ENCODE data around the gene YY1AP1. TPM values are rescaled to one million over a fixed set of nuclear protein-coding genes. Genes with fewer than 3 reads are reported as not detected.
A peak's percentile ranks its signal among the peaks of the same experiment; 100 is the strongest.
"Not testable (repeated sequence)": the region's sequence is repeated elsewhere in the genome, so short reads cannot be mapped to it uniquely, and the experiment has no call there.

The YY1AP1 gene
- polyA plus RNA-seq, 2 of the 4 experiments (the other 2 are of a cell fraction), result 34.2 to 91.5 TPM

DNA sequence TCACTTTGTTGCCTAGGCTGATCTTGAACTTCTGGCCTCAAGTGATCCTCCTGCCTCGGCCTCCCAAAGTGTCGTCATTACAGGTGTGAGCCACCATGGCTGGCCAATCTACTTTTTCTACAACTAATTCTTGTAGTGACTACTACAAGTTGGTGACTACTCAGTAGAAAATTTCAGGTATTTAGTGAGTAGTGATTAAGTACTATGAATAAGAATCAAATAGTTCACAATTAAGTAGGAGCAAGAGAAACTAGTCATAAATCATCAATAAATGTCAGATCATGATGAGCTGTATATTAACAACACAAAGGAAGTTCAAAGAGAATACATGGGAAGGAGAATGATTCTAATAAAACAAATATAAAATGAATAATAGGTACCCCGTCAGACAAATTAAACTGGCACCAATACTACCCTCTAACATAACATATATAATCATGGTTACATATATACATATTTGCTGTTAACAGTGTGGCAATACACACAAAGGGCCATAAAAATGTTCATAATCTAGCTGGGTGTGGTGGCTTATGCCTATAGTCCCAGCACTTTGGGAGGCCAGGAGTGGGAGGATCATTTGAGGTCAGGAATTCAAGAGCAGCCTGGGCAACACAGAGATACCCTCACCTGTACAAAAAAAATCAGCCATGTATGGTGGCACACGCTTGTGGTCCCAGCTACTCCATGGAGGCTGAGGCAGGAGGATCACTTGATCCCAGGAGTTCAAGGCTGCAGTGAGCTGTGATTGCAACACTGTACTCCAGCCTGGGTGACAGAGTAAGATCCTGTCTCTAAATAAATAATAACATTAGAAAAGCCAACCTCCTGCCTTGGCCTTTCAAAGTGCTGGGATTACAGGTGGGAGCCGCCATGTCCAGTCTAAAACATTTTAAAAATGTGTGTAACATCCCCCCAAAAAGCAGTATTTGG is 19.1 kb downstream of the YY1AP1 start:
- POLR2A ChIA-PET, result no interaction called here
- ATAC-seq, result no peak

DNA sequence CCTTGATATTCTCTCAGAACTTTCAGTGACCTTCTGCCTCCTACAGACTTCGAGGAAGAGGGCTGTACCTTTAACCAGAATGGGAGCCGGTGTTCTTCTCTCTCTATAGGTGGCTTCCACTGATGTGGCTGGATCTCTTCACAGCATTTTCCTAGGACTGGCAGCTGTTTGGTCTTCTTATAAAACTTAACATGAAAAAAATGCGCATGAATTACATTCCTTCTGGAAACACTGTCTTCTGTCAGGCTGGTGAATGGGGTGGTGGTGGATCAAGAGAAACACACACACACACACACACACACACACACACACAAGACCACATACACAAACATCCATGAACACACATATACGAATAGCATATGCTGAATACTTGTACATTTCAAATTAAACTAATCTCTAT is 27.3 kb downstream of the YY1AP1 start:
- H3K4me3 ChIP-seq; H3K4me2 ChIP-seq; H3K4me1 ChIP-seq; H3K27ac ChIP-seq; FAIRE-seq; ATAC-seq; H3K9me3 ChIP-seq; DNase-seq (ENCODE audit: low read depth in 1 of 2, low spot score in 1 of 2); POLR2A ChIA-PET: not testable (repeated sequence)
- WGBS (ENCODE audit: missing lambda C conversion rate), result 82% methylated on average over 4 of the region's 4 CpGs
- CTCF ChIA-PET, result interaction anchor here (0.6 to 2.4 kb wide), 2 partner anchors 10 to 78 kb away, joined by 4 to 7 read pairs; no protein-coding TSS in a partner anchor

More for the DNA sequence above, 19.1 kb downstream of the YY1AP1 start:
- CTCF ChIA-PET, result no interaction called here
- Histone ChIP-seq H3K4me1 (no peaks in the 10 kb centered on the region), H3K4me3 (no peak overlapping the region), H3K4me2 (no peak overlapping the region), H3K27ac (no peak overlapping the region), H3K9me3 (no peaks in the 10 kb centered on the region)
- WGBS (ENCODE audit: missing lambda C conversion rate), result 87% methylated on average over 5 of the region's 5 CpGs
- DNase-seq (ENCODE audit: low read depth in 1 of 2, low spot score in 1 of 2), result no peak
- TF ChIP-seq MYC (IDR thresholded peaks at IDR 0.05; ENCODE audit: borderline replicate concordance, low read length), result no peak
- TF ChIP-seq CEBPB (IDR thresholded peaks at IDR 0.05), result 0 out of 4 replicates have a peak, but pooled peaks of 1 of the 2 experiments have one; percentile 39
- FAIRE-seq, result no peak

DNA sequence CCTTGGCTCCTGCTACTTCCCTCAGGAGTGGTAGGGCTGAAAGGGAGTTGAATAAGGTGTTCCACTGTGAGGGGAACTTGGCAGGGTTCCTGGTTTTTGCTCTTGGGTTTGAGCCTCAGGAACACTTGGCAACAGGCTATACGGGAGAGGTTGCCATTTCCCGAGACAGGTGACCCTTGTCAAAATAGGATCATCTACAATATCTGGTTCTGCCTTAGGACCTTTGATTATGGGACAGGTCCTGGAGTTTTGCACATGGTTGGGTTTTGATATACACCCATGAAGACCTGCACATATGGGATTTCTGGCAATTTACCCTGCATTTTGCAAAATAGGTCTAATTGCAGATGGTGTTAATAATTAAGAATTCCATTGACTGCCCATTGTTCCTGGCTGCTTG is 31.1 kb downstream of the YY1AP1 start:
- no peak for FAIRE-seq
- Histone ChIP-seq H3K4me2 (no peak overlapping the region), H3K4me1 (peaks cover 3% of the 10 kb centered on the region), H3K27ac (no peak overlapping the region), H3K4me3 (no peak overlapping the region), H3K9me3 (no peaks in the 10 kb centered on the region)
- ChIA-PET CTCF (interaction anchor here (1.4 kb wide), 1 partner anchor 9 kb away, joined by 4 read pairs; no protein-coding TSS in a partner anchor), POLR2A (no interaction called here)
- TF ChIP-seq CHD2 (IDR thresholded peaks at IDR 0.05; ENCODE audit: low read length, partially characterized antibody) (no peak), RNF2 (IDR thresholded peaks at IDR 0.05; ENCODE audit: borderline replicate concordance, low read depth) (no peak), JUN (IDR thresholded peaks at IDR 0.05) (no peak), CBX8 (IDR thresholded peaks at IDR 0.05) (no peak), ZC3H11A (IDR thresholded peaks at IDR 0.05) (no peak), HEYL (CRISPR knock-in tag; IDR thresholded peaks at IDR 0.05) (no peak), JUNB (IDR thresholded peaks at IDR 0.05) (no peak), CHD4 (IDR thresholded peaks at IDR 0.05; ENCODE audit: borderline replicate concordance) (no peak), MYC (IDR thresholded peaks at IDR 0.05; ENCODE audit: borderline replicate concordance, low read length) (no peak), NFE2L2 (conservative IDR thresholded peaks at IDR 0.05; ENCODE audit: low read length) (no peak)
- TF ChIP-seq, protein P1, sequence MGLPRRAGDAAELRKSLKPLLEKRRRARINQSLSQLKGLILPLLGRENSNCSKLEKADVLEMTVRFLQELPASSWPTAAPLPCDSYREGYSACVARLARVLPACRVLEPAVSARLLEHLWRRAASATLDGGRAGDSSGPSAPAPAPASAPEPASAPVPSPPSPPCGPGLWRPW (IDR thresholded peaks at IDR 0.05), result no peak
- TF ChIP-seq, protein P2, sequence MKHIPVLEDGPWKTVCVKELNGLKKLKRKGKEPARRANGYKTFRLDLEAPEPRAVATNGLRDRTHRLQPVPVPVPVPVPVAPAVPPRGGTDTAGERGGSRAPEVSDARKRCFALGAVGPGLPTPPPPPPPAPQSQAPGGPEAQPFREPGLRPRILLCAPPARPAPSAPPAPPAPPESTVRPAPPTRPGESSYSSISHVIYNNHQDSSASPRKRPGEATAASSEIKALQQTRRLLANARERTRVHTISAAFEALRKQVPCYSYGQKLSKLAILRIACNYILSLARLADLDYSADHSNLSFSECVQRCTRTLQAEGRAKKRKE (CRISPR knock-in tag; IDR thresholded peaks at IDR 0.05; ENCODE audit: low read depth), result no peak
- WGBS (ENCODE audit: missing lambda C conversion rate), result 91% methylated on average over 2 of the region's 2 CpGs
- DNase-seq (ENCODE audit: low read depth in 1 of 2, low spot score in 1 of 2), result no peak
- no peak for ATAC-seq

DNA sequence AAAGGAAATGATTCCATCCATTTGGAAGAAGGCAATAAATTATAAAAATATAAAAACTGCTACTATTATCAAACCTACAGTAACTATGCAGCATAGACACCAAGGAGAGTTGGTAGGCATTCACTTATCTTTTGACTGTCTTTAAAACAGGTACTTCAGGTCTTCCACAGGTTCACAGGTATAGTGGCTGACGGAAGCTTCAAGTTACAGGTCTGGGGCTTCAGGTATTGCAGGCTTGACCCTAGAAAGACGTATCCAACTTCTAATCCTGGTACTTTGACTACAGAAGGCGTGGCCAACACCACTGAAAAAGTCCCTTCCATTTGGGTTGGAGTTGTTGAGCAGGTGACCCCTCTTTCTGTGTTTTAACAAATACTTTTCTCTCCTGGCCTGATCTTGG is 35.6 kb downstream of the YY1AP1 start:
- POLR2A ChIA-PET, result no interaction called here
- Histone ChIP-seq H3K4me2 (no peak overlapping the region), H3K27ac (no peak overlapping the region), H3K4me3 (no peak overlapping the region), H3K9me3 (no peaks in the 10 kb centered on the region), H3K4me1 (peaks cover 34% of the 10 kb centered on the region)
- WGBS (ENCODE audit: missing lambda C conversion rate), result 90% methylated on average over 3 of the region's 3 CpGs
- CTCF ChIA-PET, result no interaction called here
- no peak for DNase-seq (ENCODE audit: low read depth in 1 of 2, low spot score in 1 of 2)
- TF ChIP-seq, protein P2 (CRISPR knock-in tag; IDR thresholded peaks at IDR 0.05; ENCODE audit: low read depth), result no peak
- TF ChIP-seq MYC (IDR thresholded peaks at IDR 0.05; ENCODE audit: borderline replicate concordance, low read length), result no peak
- no peak for TF ChIP-seq GATA3 (IDR thresholded peaks at IDR 0.05; ENCODE audit: borderline replicate concordance)
- TF ChIP-seq, protein P1 (IDR thresholded peaks at IDR 0.05), result no peak
- TF ChIP-seq POLR2A (IDR thresholded peaks at IDR 0.05; ENCODE audit: low read length), result no peak
- TF ChIP-seq POLR2AphosphoS2 (conservative IDR thresholded peaks at IDR 0.05; ENCODE audit: low read length), result no peak
- FAIRE-seq, result no peak
- no peak for ATAC-seq

Measured in A549 (cell line).